Measurements from ENCODE around the gene IZUMO1.

GRCh38 chr19:48714759-48715675 lies 31.7 kb downstream of the IZUMO1 start:
- TF ChIP-seq CTCF (IDR thresholded peaks at IDR 0.05) = no peak
- peak in 1 of 2 donors; percentile 4 for TF ChIP-seq POLR2A (IDR thresholded peaks at IDR 0.05)

All from Peyer's patch (tissue), 4 donors.